Breast epithelium (tissue), 4 donors: Measurements from ENCODE around the gene NHERF2. TPM values are rescaled to one million over a fixed set of nuclear protein-coding genes. Genes with fewer than 3 reads are reported as not detected.
A peak's percentile ranks its signal among the peaks of the same experiment; 100 is the strongest.

Experiments used
- DNase-seq, 2 donors: peaks; one replicate each; pipeline ENCODE4 v3.0.0-alpha.2; 2019; ENCODE audit warnings: low spot score in 2 of 2
- H3K27ac ChIP-seq, 2 donors: fragments of 200-600 bp; sonication (generic) in 1 of 2; one replicate each; pipeline ENCODE4 v1.5.1; 2016 to 2019; ENCODE audit warnings: mild to moderate bottlenecking in 1 of 2
- H3K27me3 ChIP-seq, 2 donors: fragments of 200-600 bp; sonication (generic) in 1 of 2; one replicate each; pipeline versions ENCODE4 v1.5.1 to v1.6.0; 2017 to 2019; ENCODE audit warnings: control low read depth in 1 of 2, mild to moderate bottlenecking in 1 of 2
- H3K36me3 ChIP-seq: fragments of 200-600 bp; one replicate; pipeline ENCODE4 v1.5.1; 2019
- H3K4me1 ChIP-seq, 2 donors: fragments of 200-600 bp; sonication (generic); one replicate each; pipeline ENCODE4 v1.5.1; 2016 to 2019; ENCODE audit warnings: control low read depth in 1 of 2
- H3K4me3 ChIP-seq, 3 donors: fragments of 200-600 bp; sonication (generic); 1 replicate in 2 of 3; 2 replicates in 1 of 3; pipeline ENCODE4 v1.5.1; 2016 to 2019; ENCODE audit warnings: mild to moderate bottlenecking in 3 of 3, moderate library complexity in 2 of 3
- H3K9me3 ChIP-seq, 2 donors: fragments of 200-600 bp; sonication (generic) in 1 of 2; one replicate each; pipeline ENCODE4 v1.5.1; 2016 to 2019; ENCODE audit warnings: control low read depth in 1 of 2
- CTCF ChIP-seq, 3 donors: fragments of 450-650 bp; IDR thresholded peaks; one replicate each; pipeline ENCODE4 v1.5.1; 2016 to 2017; ENCODE audit warnings: antibody characterized with exemption in 3 of 3, mild to moderate bottlenecking in 3 of 3, moderate library complexity in 3 of 3
- POLR2A ChIP-seq: fragments of 450-650 bp; IDR thresholded peaks from one replicate; pipeline ENCODE4 v1.6.1; 2016; ENCODE audit warnings: antibody characterized with exemption, mild to moderate bottlenecking, moderate library complexity
- POLR2AphosphoS5 ChIP-seq, 3 donors: sonication (generic); formaldehyde crosslinking; IDR thresholded peaks; one replicate each; pipeline ENCODE4 v1.6.1; 2017; ENCODE audit warnings: antibody characterized with exemption in 3 of 3
- intact Hi-C: fragments of 100-400 bp; cut with DNase I; formaldehyde crosslinking; loops from one replicate; pipeline ENCODE4 v1.15.1; 2023; ENCODE audit warnings: low total_unique reads
- total RNA-seq, 3 donors: library from RNA; depleted of rRNA; stranded (reverse); fragments of >200 nt; gene quantifications; one replicate each; pipeline ENCODE4 v1.1.0, GENCODE V29; 2016

NHERF2 gene
- total RNA-seq, 3 donors from 2014 or later = 31.5 to 58.3 (median 38.9) TPM

- H3K4me3 ChIP-seq = no peak overlapping the region
- H3K9me3 ChIP-seq = no peaks in the 10 kb centered on the region
- DNase-seq = no peak
- intact Hi-C loops = no loop called here
- peaks cover 6 to 14% of the 10 kb centered on the region in 2 donors for H3K4me1 ChIP-seq
- peak overlapping the region; percentile 40 to 58 for H3K27ac ChIP-seq
- TF ChIP-seq CTCF (IDR thresholded peaks at IDR 0.05) (no peak), POLR2AphosphoS5 (IDR thresholded peaks at IDR 0.05) (no peak), POLR2A (no peak)
- H3K36me3 ChIP-seq = no peaks in the 10 kb centered on the region
- no peaks in the 10 kb centered on the region for H3K27me3 ChIP-seq
Observed at GRCh38 chr16:2042171-2042985, 15.7 kb downstream of the NHERF2 start.

GRCh38 chr16:2042986-2043666 is 16.4 kb downstream of the NHERF2 start:
- Histone ChIP-seq H3K27me3 (no peaks in the 10 kb centered on the region), H3K9me3 (no peaks in the 10 kb centered on the region), H3K27ac (peak overlapping the region in 1 of 2 donors; percentile 58), H3K36me3 (no peaks in the 10 kb centered on the region), H3K4me3 (no peak overlapping the region), H3K4me1 (peaks cover 6 to 15% of the 10 kb centered on the region in 2 donors)
- intact Hi-C loops = no loop called here
- DNase-seq = no peak
- TF ChIP-seq POLR2AphosphoS5 (IDR thresholded peaks at IDR 0.05) (no peak), POLR2A (no peak), CTCF (IDR thresholded peaks at IDR 0.05) (no peak)

GRCh38 chr16:2043667-2044451 is 17.2 kb downstream of the NHERF2 start:
- no peaks in the 10 kb centered on the region for H3K9me3 ChIP-seq
- H3K27ac ChIP-seq = peak overlapping the region in 1 of 2 donors; percentile 32
- H3K4me1 ChIP-seq = peaks cover 10 to 13% of the 10 kb centered on the region in 2 donors

GRCh38 chr16:2044541-2044940 is 17.8 kb downstream of the NHERF2 start:
- peak overlapping the region in 1 of 2 donors; percentile 32 for H3K27ac ChIP-seq
- H3K9me3 ChIP-seq = no peaks in the 10 kb centered on the region
- intact Hi-C loops = no loop called here
- H3K4me3 ChIP-seq = no peak overlapping the region
- H3K27me3 ChIP-seq = no peaks in the 10 kb centered on the region
- DNase-seq = no peak
- TF ChIP-seq POLR2A = no peak
- no peak for TF ChIP-seq CTCF (IDR thresholded peaks at IDR 0.05)
- no peak for TF ChIP-seq POLR2AphosphoS5 (IDR thresholded peaks at IDR 0.05)
- H3K36me3 ChIP-seq = no peaks in the 10 kb centered on the region
- H3K4me1 ChIP-seq = peaks cover 13% of the 10 kb centered on the region in 2 donors

More at GRCh38 chr16:2043667-2044451, 17.2 kb downstream of the NHERF2 start:
- intact Hi-C loops = no loop called here
- Histone ChIP-seq H3K36me3 (no peaks in the 10 kb centered on the region), H3K4me3 (no peak overlapping the region), H3K27me3 (no peaks in the 10 kb centered on the region)
- no peak for TF ChIP-seq POLR2A
- TF ChIP-seq POLR2AphosphoS5 (IDR thresholded peaks at IDR 0.05) = no peak
- TF ChIP-seq CTCF (IDR thresholded peaks at IDR 0.05) = no peak
- DNase-seq = no peak
